ENCODE data around the gene SEC61A1.

SEC61A1 gene

GRCh38 chr3:128051837-128052594, at the start of gene SEC61A1:
TSS of gene SEC61A1 (plus strand) at chr3:128052437. CDS start at chr3:128052553, 116 bp downstream.
- ChIA-PET CTCF (no interaction called here), POLR2A (interaction anchor here (1.1 kb wide), 1 partner anchor 9 kb away, joined by 14 read pairs; no protein-coding TSS in a partner anchor)
- DNase-seq (ENCODE audit: low read depth, low spot score), result peak; percentile 41
- peak within 1 kb of the TSS; percentile 88 for H3K4me3 ChIP-seq (ENCODE audit: low read depth, low read length)
- no peak for TF ChIP-seq CTCF (IDR thresholded peaks at IDR 0.05; ENCODE audit: insufficient read depth, low read length, missing control alignments)

- TF ChIP-seq CTCF (IDR thresholded peaks at IDR 0.05; ENCODE audit: insufficient read depth, low read length, missing control alignments), result no peak
- DNase-seq (ENCODE audit: low read depth, low spot score), result no peak
- ChIA-PET POLR2A (no interaction called here), CTCF (no interaction called here)
- H3K4me3 ChIP-seq (ENCODE audit: low read depth, low read length), result no peak overlapping the region
Measured at GRCh38 chr3:128004661-128005060, 47.6 kb upstream of the SEC61A1 start.

- no peak overlapping the region for H3K4me3 ChIP-seq (ENCODE audit: low read depth, low read length)
- no peak for DNase-seq (ENCODE audit: low read depth, low spot score)
- CTCF ChIA-PET, result no interaction called here
- no peak for TF ChIP-seq CTCF (IDR thresholded peaks at IDR 0.05; ENCODE audit: insufficient read depth, low read length, missing control alignments)
- POLR2A ChIA-PET, result no interaction called here
Measured at GRCh38 chr3:128006061-128007032, 45.9 kb upstream of the SEC61A1 start.

- TF ChIP-seq CTCF (IDR thresholded peaks at IDR 0.05; ENCODE audit: insufficient read depth, low read length, missing control alignments), result no peak
- ChIA-PET POLR2A (no interaction called here), CTCF (interaction anchor here (1.2 kb wide), 1 partner anchor 127 kb away, joined by 3 read pairs; no protein-coding TSS in a partner anchor)
- H3K4me3 ChIP-seq (ENCODE audit: low read depth, low read length), result no peak overlapping the region
- DNase-seq (ENCODE audit: low read depth, low spot score), result no peak
Measured at GRCh38 chr3:128007033-128007424, 45.2 kb upstream of the SEC61A1 start.

GRCh38 chr3:128009952-128010846, 42.0 kb upstream of the SEC61A1 start:
- TF ChIP-seq CTCF (IDR thresholded peaks at IDR 0.05; ENCODE audit: insufficient read depth, low read length, missing control alignments), result no peak
- POLR2A ChIA-PET, result no interaction called here
- CTCF ChIA-PET, result interaction anchor here (2.0 kb wide), 1 partner anchor 123 kb away, joined by 8 read pairs; no protein-coding TSS in a partner anchor
- DNase-seq (ENCODE audit: low read depth, low spot score), result peak; percentile 7
- H3K4me3 ChIP-seq (ENCODE audit: low read depth, low read length), result no peak overlapping the region

Measured in AG04449 (cell line).